CD4-positive, alpha-beta T cell treated with Interleukin-17A for 4 hours (primary cell): Measurements from ENCODE around the gene TPP1.
A peak's percentile ranks its signal among the peaks of the same experiment; 100 is the strongest.

ENCODE experiments used
- DNase-seq: peaks from one replicate; pipeline ENCODE4 v3.0.0-alpha.2; 2020; ENCODE audit warnings: mixed read lengths

TPP1 gene

GRCh38 chr11:6610591-6610990 lies 8.6 kb downstream of the TPP1 start:
- DNase-seq, result no peak

GRCh38 chr11:6609502-6610015 lies 9.7 kb downstream of the TPP1 start:
- DNase-seq, result no peak

GRCh38 chr11:6608726-6609501 lies 10.3 kb downstream of the TPP1 start:
- no peak for DNase-seq

GRCh38 chr11:6608011-6608410 lies 11.2 kb downstream of the TPP1 start:
- DNase-seq, result no peak

- no peak for DNase-seq
Measured at GRCh38 chr11:6607190-6607795, 11.9 kb downstream of the TPP1 start.

- peak; percentile 59 for DNase-seq
Measured at GRCh38 chr11:6606471-6607189, 12.6 kb downstream of the TPP1 start.

- no peak for DNase-seq
Measured at GRCh38 chr11:6604790-6605189, 14.4 kb downstream of the TPP1 start.

GRCh38 chr11:6604081-6604626 lies 15.1 kb downstream of the TPP1 start:
- peak; percentile 71 for DNase-seq

- DNase-seq, result peak; percentile 89
Measured at GRCh38 chr11:6603287-6604080, 15.7 kb downstream of the TPP1 start, which contains the start of the genes ILK and RRP8. TSS of gene ILK (plus strand) at chr11:6603774. CDS start at chr11:6604272, 498 bp downstream. TSS of gene RRP8 (minus strand) at chr11:6603616. CDS start at chr11:6603502, 114 bp downstream.

GRCh38 chr11:6602096-6602940 lies 16.9 kb downstream of the TPP1 start:
- DNase-seq, result no peak

- no peak for DNase-seq
Measured at GRCh38 chr11:6601041-6601461, 18.2 kb downstream of the TPP1 start.

GRCh38 chr11:6599881-6600390 lies 19.3 kb downstream of the TPP1 start:
- no peak for DNase-seq

- no peak for DNase-seq
Measured at GRCh38 chr11:6599449-6599848, 19.8 kb downstream of the TPP1 start.

- no peak for DNase-seq
Measured at GRCh38 chr11:6598555-6598954, 20.7 kb downstream of the TPP1 start.

GRCh38 chr11:6596239-6596877 lies 22.9 kb downstream of the TPP1 start:
- DNase-seq, result no peak

GRCh38 chr11:6594142-6594768 lies 25.0 kb downstream of the TPP1 start:
- DNase-seq, result no peak

- DNase-seq, result no peak
Measured at GRCh38 chr11:6588018-6588417, 31.2 kb downstream of the TPP1 start.

GRCh38 chr11:6587360-6587953 lies 31.8 kb downstream of the TPP1 start:
- DNase-seq, result no peak
